Measurements from ENCODE around the gene MYO16. TPM values are rescaled to one million over a fixed set of nuclear protein-coding genes. Genes with fewer than 3 reads are reported as not detected.

The MYO16 gene
- total and polyA plus RNA-seq, 8 donors: 0.03 to 0.47 (median 0.16) TPM

- ATAC-seq (no peak), DNase-seq (no peak), FAIRE-seq (no peak)
- no peak for TF ChIP-seq CTCF (IDR thresholded peaks at IDR 0.05)
- H3K4me3 ChIP-seq: no peak overlapping the region
- H3K27me3 ChIP-seq: no peaks in the 10 kb centered on the region
- no peaks in the 10 kb centered on the region for H3K36me3 ChIP-seq
- H3K27ac ChIP-seq: peak overlapping the region in 1 of 4 donors; percentile 13
- H3K4me1 ChIP-seq: no peaks in the 10 kb centered on the region
- H3K9me3 ChIP-seq: no peaks in the 10 kb centered on the region
- WGBS, 2 donors: 74 to 86% methylated on average over 5 of the region's 5 CpGs
- intact Hi-C loops (cut with DNase I): no loop called here
Observed at GRCh38 chr13:108858676-108859075, 229.3 kb downstream of the MYO16 start.

GRCh38 chr13:108859197-108860012 is 230.0 kb downstream of the MYO16 start:
- no peaks in the 10 kb centered on the region for H3K36me3 ChIP-seq
- ATAC-seq (peak in 3 of 4 donors; percentile 52 to 73 (median 54)), DNase-seq (no peak), FAIRE-seq (no peak)
- no peaks in the 10 kb centered on the region for H3K9me3 ChIP-seq
- no peak for TF ChIP-seq CTCF (IDR thresholded peaks at IDR 0.05)
- H3K27ac ChIP-seq: peak overlapping the region in 3 of 4 donors; percentile 6 to 16 (median 13)
- WGBS, 2 donors: 15 to 17% methylated on average over 8 of the region's 8 CpGs
- no peaks in the 10 kb centered on the region for H3K4me1 ChIP-seq
- intact Hi-C loops (cut with DNase I): no loop called here
- H3K4me3 ChIP-seq: no peak overlapping the region
- no peaks in the 10 kb centered on the region for H3K27me3 ChIP-seq

- no peak for DNase-seq
- Histone ChIP-seq H3K27ac (peak overlapping the region in 1 of 4 donors; percentile 6), H3K9me3 (no peaks in the 10 kb centered on the region), H3K27me3 (no peaks in the 10 kb centered on the region), H3K4me3 (no peak overlapping the region), H3K36me3 (no peaks in the 10 kb centered on the region), H3K4me1 (no peaks in the 10 kb centered on the region)
- WGBS, 2 donors: 62 to 75% methylated on average over 3 of the region's 3 CpGs
- no peak for FAIRE-seq
- no peak for TF ChIP-seq CTCF (IDR thresholded peaks at IDR 0.05)
- ATAC-seq: peak in 2 of 4 donors; percentile 26 to 56
- intact Hi-C loops (cut with DNase I): no loop called here
Observed at GRCh38 chr13:108860418-108860817, 231.0 kb downstream of the MYO16 start.

GRCh38 chr13:108877300-108877699 is 247.9 kb downstream of the MYO16 start:
- Histone ChIP-seq H3K9me3 (no peaks in the 10 kb centered on the region), H3K27me3 (no peaks in the 10 kb centered on the region), H3K4me3 (no peak overlapping the region), H3K36me3 (no peaks in the 10 kb centered on the region), H3K27ac (no peak overlapping the region), H3K4me1 (no peaks in the 10 kb centered on the region)
- intact Hi-C loops (cut with DNase I): no loop called here
- no peak for TF ChIP-seq CTCF (IDR thresholded peaks at IDR 0.05)
- DNase-seq: no peak
- 42 to 48% methylated on average over 2 of the region's 2 CpGs for WGBS, 2 donors
- ATAC-seq: no peak
- FAIRE-seq: no peak

GRCh38 chr13:108878732-108879131 is 249.3 kb downstream of the MYO16 start:
- WGBS, 2 donors: 76 to 78% methylated on average over 2 of the region's 2 CpGs
- H3K27ac ChIP-seq: no peak overlapping the region
- H3K4me1 ChIP-seq: no peaks in the 10 kb centered on the region
- no peak for ATAC-seq
- no peak for FAIRE-seq
- intact Hi-C loops (cut with DNase I): no loop called here
- no peaks in the 10 kb centered on the region for H3K36me3 ChIP-seq
- H3K27me3 ChIP-seq: no peaks in the 10 kb centered on the region
- DNase-seq: no peak
- no peak overlapping the region for H3K4me3 ChIP-seq
- no peaks in the 10 kb centered on the region for H3K9me3 ChIP-seq
- TF ChIP-seq CTCF (IDR thresholded peaks at IDR 0.05): no peak
